Astrocyte of the cerebellum (primary cell): ENCODE results near the gene DCAF12.

Experiments used
- DNase-seq: peaks from one replicate; pipeline ENCODE4 v3.0.0-alpha.2; 2011; ENCODE audit warnings: low read depth
- H3K4me3 ChIP-seq: 2 replicates; pipeline ENCODE4 v1.5.1; 2011; ENCODE audit warnings: mild to moderate bottlenecking, low read depth, low read length, moderate library complexity
- CTCF ChIP-seq: IDR thresholded peaks from 2 replicates; pipeline ENCODE4 v1.5.1; 2012; ENCODE audit warnings: low read length, low read depth, moderate library complexity, mild to moderate bottlenecking; ENCODE audit errors: missing control alignments
- in situ Hi-C: cut with HindIII; loops from 2 replicates; pipeline ENCODE4 v1.10.0; 2017; ENCODE audit warnings: low sequenced_read_pairs

DCAF12 gene

DNA sequence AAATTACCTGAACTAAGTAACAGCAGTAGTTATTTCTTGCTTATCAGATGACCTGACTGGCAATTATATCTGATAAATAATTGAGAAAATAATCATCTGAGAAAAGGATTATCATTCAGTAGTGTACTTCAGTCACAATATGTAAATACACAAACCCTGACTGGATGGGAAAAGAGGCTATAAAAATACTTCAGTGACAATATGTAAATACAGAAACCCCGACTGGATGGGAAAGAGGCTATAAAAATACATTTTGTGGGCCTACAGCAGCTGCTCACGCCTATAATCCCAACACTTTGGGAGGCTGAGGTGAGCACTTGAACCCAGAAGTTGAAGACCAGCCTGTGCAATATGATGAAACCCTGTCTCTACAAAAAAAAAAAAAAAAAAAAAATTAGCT, 88.9 kb downstream of the DCAF12 start:
- H3K4me3 ChIP-seq, result no peak overlapping the region
- TF ChIP-seq CTCF, result no peak
- in situ Hi-C loops, result no loop called here
- no peak for DNase-seq

GRCh38 chr9:34036625-34037024, 89.9 kb downstream of the DCAF12 start:
- no peak for DNase-seq
- TF ChIP-seq CTCF, result no peak
- in situ Hi-C loops, result no loop called here

More at GRCh38 chr9:34036625-34037024, 89.9 kb downstream of the DCAF12 start:
- H3K4me3 ChIP-seq, result no peak overlapping the region
